SU-DHL-6 (cell line): ENCODE results near the gene HYOU1.

Experiments used
- EZH2phosphoT487 ChIP-seq: fragments of 200-600 bp; sonication (generic), shearing (Covaris generic); conservative IDR thresholded peaks from 2 replicates; pipeline ENCODE4 v1.6.1; 2018; ENCODE audit warnings: mild to moderate bottlenecking, antibody characterized with exemption, low read length, moderate library complexity, mixed read lengths
- TF ChIP-seq, protein P1 (sequence below): fragments of 200-600 bp; sonication (generic); IDR thresholded peaks from one replicate; pipeline ENCODE4 v1.5.1; 2017; ENCODE audit warnings: antibody characterized with exemption, mild to moderate bottlenecking, low read length, moderate library complexity; ENCODE audit not compliant: insufficient read depth, poor library complexity, severe bottlenecking

DNA sequence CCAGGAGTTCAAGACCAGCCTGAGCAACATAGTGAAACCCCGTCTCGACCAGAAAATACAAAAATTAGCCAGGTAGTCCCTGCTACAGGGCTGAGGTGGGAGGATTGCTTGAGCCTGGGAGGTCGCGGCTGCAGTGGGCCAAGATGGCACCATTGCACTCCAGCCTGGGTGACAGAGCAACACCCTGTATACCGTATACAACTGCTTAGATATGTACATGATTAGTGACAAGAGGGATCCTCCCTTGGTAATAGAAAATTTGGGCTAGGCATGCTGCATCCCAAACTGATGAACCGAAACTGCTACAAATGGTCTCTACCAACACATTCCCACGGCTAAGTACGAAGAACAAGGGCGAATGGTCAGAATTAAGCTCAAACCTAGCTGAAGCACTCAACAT is 14.1 kb downstream of the HYOU1 start:
- TF ChIP-seq, protein P1, sequence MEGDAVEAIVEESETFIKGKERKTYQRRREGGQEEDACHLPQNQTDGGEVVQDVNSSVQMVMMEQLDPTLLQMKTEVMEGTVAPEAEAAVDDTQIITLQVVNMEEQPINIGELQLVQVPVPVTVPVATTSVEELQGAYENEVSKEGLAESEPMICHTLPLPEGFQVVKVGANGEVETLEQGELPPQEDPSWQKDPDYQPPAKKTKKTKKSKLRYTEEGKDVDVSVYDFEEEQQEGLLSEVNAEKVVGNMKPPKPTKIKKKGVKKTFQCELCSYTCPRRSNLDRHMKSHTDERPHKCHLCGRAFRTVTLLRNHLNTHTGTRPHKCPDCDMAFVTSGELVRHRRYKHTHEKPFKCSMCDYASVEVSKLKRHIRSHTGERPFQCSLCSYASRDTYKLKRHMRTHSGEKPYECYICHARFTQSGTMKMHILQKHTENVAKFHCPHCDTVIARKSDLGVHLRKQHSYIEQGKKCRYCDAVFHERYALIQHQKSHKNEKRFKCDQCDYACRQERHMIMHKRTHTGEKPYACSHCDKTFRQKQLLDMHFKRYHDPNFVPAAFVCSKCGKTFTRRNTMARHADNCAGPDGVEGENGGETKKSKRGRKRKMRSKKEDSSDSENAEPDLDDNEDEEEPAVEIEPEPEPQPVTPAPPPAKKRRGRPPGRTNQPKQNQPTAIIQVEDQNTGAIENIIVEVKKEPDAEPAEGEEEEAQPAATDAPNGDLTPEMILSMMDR, result no peak
- TF ChIP-seq EZH2phosphoT487, result no peak
